Loucy (cell line): ENCODE results near the gene UNC93A.

Experiments used
- H2AFZ ChIP-seq: fragments of 200-600 bp; sonication (generic); 2 replicates; pipeline ENCODE4 v1.6.0; 2016; ENCODE audit warnings: antibody characterized with exemption, mild to moderate bottlenecking, low read length, moderate library complexity
- H3F3A ChIP-seq: fragments of 200-600 bp; 2 replicates; pipeline ENCODE4 v1.6.0; 2016; ENCODE audit warnings: antibody characterized with exemption, low read depth, mild to moderate bottlenecking
- H3K27me3 ChIP-seq: fragments of 200-600 bp; sonication (generic); 2 replicates; pipeline ENCODE4 v1.6.1; 2014; ENCODE audit warnings: low read length, mild to moderate bottlenecking; ENCODE audit not compliant: insufficient read depth, poor library complexity, severe bottlenecking
- H3K36me3 ChIP-seq: fragments of 200-600 bp; sonication (generic); 2 replicates; pipeline ENCODE4 v1.6.1; 2016; ENCODE audit warnings: low read length; ENCODE audit not compliant: insufficient read depth
- H3K4me1 ChIP-seq: fragments of 200-600 bp; sonication (generic); 2 replicates; pipeline ENCODE4 v1.5.1; 2014; ENCODE audit warnings: low read length, mild to moderate bottlenecking; ENCODE audit not compliant: insufficient read depth, poor library complexity, severe bottlenecking
- H3K4me2 ChIP-seq: fragments of 200-600 bp; sonication (generic); 2 replicates; pipeline ENCODE4 v1.6.0; 2014; ENCODE audit warnings: antibody characterized with exemption, low read length, low read depth, mild to moderate bottlenecking; ENCODE audit not compliant: poor library complexity, severe bottlenecking
- H3K4me3 ChIP-seq: fragments of 200-600 bp; sonication (generic); 2 replicates; pipeline ENCODE4 v1.5.1; 2014; ENCODE audit warnings: low read length, mild to moderate bottlenecking, mixed read lengths; ENCODE audit not compliant: poor library complexity, severe bottlenecking
- H3K79me2 ChIP-seq: fragments of 200-600 bp; sonication (generic); 2 replicates; pipeline ENCODE4 v1.6.1; 2014; ENCODE audit warnings: low read length; ENCODE audit not compliant: insufficient read depth
- H3K9ac ChIP-seq: fragments of 200-600 bp; sonication (generic); 2 replicates; pipeline ENCODE4 v1.6.0; 2014; ENCODE audit warnings: mild to moderate bottlenecking, low read depth, low read length, moderate library complexity; ENCODE audit not compliant: poor library complexity, severe bottlenecking
- H3K9me2 ChIP-seq: fragments of 200-600 bp; sonication (generic); replicated peaks from 2 replicates; pipeline ENCODE4 v1.6.1; 2016; ENCODE audit warnings: low read depth, low read length, mixed read lengths
- H3K9me3 ChIP-seq: fragments of 200-600 bp; sonication (generic); 2 replicates; pipeline ENCODE4 v1.6.1; 2014; ENCODE audit warnings: mild to moderate bottlenecking, antibody characterized with exemption, low read length, low read depth; ENCODE audit not compliant: insufficient read depth
- H4K20me1 ChIP-seq: fragments of 200-600 bp; sonication (generic); 2 replicates; pipeline ENCODE4 v1.6.0; 2014; ENCODE audit warnings: antibody characterized with exemption, low read length, mild to moderate bottlenecking; ENCODE audit not compliant: insufficient read depth, poor library complexity, severe bottlenecking
- EZH2phosphoT487 ChIP-seq: fragments of 200-600 bp; IDR thresholded peaks from 2 replicates; pipeline ENCODE4 v1.6.1; 2018; ENCODE audit warnings: antibody characterized with exemption, mild to moderate bottlenecking, moderate library complexity, borderline replicate concordance
- TF ChIP-seq, protein P1 (sequence below): fragments of 200-600 bp; sonication (generic); conservative IDR thresholded peaks from 2 replicates; pipeline ENCODE4 v1.5.1; 2014; ENCODE audit warnings: mild to moderate bottlenecking, antibody characterized with exemption, low read length

Gene UNC93A

DNA sequence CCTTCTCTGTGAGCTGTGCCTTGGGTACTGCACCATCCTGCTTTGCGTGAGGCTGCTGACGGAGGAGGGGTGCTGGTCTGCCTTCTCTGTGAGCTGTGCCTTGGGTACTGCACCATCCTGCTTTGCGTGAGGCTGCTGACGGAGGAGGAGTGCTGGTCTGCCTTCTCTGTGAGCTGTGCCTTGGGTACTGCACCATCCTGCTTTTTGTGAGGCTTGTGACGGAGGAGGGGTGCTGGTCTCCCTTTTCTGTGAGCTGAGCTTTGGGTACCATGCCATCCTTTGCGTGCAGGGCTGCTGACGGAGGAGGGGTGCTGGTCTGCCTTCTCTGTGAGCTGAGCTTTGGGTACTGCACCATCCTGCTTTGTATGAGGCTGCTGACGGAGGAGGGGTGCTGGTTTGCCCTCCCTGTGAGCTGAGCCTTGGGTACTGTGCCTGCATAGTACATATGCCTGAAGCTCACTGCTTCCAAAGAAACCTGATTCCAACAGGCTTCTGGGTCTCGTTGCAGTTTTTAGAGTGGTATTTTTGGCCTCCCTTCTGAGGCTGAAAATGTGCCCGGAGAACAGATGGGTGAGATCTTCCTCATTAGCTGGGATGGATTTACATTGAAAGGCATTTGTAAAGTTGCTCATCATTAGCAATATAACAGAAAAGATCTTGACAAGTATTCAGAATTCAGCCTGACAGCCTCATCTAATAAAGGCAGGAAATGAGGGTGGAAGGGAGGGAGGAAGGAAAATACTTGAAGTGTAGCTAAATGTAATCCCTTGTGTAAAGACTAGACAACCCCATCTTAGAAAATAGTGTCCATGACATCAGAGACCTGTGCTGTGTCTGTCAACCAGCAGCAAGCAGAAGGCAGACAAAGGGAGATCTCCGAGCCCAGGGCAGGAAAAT, 46.8 kb upstream of the UNC93A start:
- Histone ChIP-seq H3K36me3 (no peaks in the 10 kb centered on the region), H3K4me2 (no peak overlapping the region), H3K4me3 (no peak overlapping the region), H3K9me2 (no peaks in the 10 kb centered on the region), H3K79me2 (no peaks in the 10 kb centered on the region), H3K9me3 (no peaks in the 10 kb centered on the region; the same call in 1 of the 2 replicates), H2AFZ (no peak overlapping the region), H4K20me1 (no peaks in the 10 kb centered on the region), H3F3A (no peaks in the 10 kb centered on the region), H3K27me3 (no peaks in the 10 kb centered on the region), H3K4me1 (no peaks in the 10 kb centered on the region), H3K9ac (no peak overlapping the region)
- TF ChIP-seq, protein P1, sequence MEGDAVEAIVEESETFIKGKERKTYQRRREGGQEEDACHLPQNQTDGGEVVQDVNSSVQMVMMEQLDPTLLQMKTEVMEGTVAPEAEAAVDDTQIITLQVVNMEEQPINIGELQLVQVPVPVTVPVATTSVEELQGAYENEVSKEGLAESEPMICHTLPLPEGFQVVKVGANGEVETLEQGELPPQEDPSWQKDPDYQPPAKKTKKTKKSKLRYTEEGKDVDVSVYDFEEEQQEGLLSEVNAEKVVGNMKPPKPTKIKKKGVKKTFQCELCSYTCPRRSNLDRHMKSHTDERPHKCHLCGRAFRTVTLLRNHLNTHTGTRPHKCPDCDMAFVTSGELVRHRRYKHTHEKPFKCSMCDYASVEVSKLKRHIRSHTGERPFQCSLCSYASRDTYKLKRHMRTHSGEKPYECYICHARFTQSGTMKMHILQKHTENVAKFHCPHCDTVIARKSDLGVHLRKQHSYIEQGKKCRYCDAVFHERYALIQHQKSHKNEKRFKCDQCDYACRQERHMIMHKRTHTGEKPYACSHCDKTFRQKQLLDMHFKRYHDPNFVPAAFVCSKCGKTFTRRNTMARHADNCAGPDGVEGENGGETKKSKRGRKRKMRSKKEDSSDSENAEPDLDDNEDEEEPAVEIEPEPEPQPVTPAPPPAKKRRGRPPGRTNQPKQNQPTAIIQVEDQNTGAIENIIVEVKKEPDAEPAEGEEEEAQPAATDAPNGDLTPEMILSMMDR: no peak
- no peak for TF ChIP-seq EZH2phosphoT487

DNA sequence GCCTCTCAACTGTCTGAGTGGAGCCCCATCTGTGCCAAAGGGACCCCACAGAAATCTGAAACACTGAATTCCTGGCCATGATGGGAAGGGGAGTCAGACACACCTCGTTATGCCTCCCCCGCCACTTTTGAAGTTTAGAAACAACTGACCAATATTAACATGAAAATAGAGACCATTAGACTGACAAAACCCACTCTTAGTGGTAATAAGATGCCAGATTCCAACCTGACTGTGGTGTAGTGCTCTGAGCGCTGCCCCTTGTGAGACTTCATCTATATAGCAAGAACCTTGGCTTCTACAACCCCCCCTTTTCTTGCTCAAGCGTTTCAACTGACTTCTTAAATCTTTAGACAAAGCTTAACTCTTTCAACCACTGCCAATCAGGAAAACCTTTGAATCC, 46.1 kb upstream of the UNC93A start:
- no peak overlapping the region for H3K4me3 ChIP-seq
- no peaks in the 10 kb centered on the region for H3F3A ChIP-seq
- H3K36me3 ChIP-seq: no peaks in the 10 kb centered on the region
- H3K9me3 ChIP-seq: no peaks in the 10 kb centered on the region; the same call in 1 of the 2 replicates
- no peaks in the 10 kb centered on the region for H3K4me1 ChIP-seq
- H4K20me1 ChIP-seq: no peaks in the 10 kb centered on the region
- TF ChIP-seq, protein P1: no peak
- TF ChIP-seq EZH2phosphoT487: no peak
- H2AFZ ChIP-seq: no peak overlapping the region
- no peak overlapping the region for H3K9ac ChIP-seq
- no peaks in the 10 kb centered on the region for H3K79me2 ChIP-seq
- no peaks in the 10 kb centered on the region for H3K27me3 ChIP-seq
- no peaks in the 10 kb centered on the region for H3K9me2 ChIP-seq
- no peak overlapping the region for H3K4me2 ChIP-seq

DNA sequence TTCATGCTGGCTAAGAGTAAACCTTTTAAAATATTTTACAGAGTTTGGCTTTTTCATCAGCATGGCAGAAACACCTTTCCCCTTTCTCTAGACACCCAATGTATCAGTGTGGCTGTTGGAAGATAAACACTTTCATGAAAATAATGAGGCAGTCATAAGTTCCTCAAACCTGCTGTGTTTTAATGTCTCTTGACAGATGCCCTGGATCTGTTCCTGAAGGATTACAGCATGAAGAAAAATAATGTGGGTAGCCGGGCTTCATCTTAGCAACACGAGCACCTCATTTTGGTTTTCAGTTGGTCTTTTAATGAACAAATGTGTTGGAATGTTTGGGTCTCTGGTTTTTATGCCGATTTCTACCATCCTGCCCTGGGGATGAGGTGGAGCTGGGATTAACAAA, 45.5 kb upstream of the UNC93A start:
- Histone ChIP-seq H3K4me1 (no peaks in the 10 kb centered on the region), H3K27me3 (no peaks in the 10 kb centered on the region), H3K4me2 (no peak overlapping the region)

More for the DNA sequence above, 45.5 kb upstream of the UNC93A start:
- H3K9ac ChIP-seq: no peak overlapping the region
- no peaks in the 10 kb centered on the region for H3K79me2 ChIP-seq
- no peaks in the 10 kb centered on the region for H3K36me3 ChIP-seq
- no peaks in the 10 kb centered on the region for H3F3A ChIP-seq
- H4K20me1 ChIP-seq: no peaks in the 10 kb centered on the region
- no peaks in the 10 kb centered on the region for H3K9me2 ChIP-seq
- TF ChIP-seq EZH2phosphoT487: no peak
- TF ChIP-seq, protein P1: no peak
- H3K4me3 ChIP-seq: no peak overlapping the region
- H2AFZ ChIP-seq: no peak overlapping the region
- no peaks in the 10 kb centered on the region; the same call in 1 of the 2 replicates for H3K9me3 ChIP-seq
